HCT116 (cell line): ENCODE measurements around the gene TMEM134. TPM values are rescaled to one million over a fixed set of nuclear protein-coding genes. Genes with fewer than 3 reads are reported as not detected.

Experiments used
- ATAC-seq: fragments of 200-7000 bp; cut with Tn5 transposase; 2 replicates; pipeline ENCODE4 v1.9.1; 2020; ENCODE audit warnings: mild to moderate bottlenecking, moderate library complexity
- BruUV-seq: library from RNA; stranded (reverse); fragments of 400-500 nt; replicated peaks from 2 replicates; lab custom pipeline; 2021; lab: Mats Ljungman, UMichigan
- CTCF ChIA-PET: fragments of 300-600 bp; sonication (Branson Sonifier 250); formaldehyde crosslinking; loops from one replicate; lab custom pipeline; 2021; ENCODE audit warnings: antibody characterized with exemption; lab: Charles Lee
- POLR2A ChIA-PET: fragments of 300-600, 350-600 bp; sonication (Branson Sonifier 250); formaldehyde crosslinking; loops from one replicate; lab custom pipeline; 2021; ENCODE audit warnings: antibody characterized with exemption; lab: Charles Lee
- RAD21 ChIA-PET, 2 experiments: fragments of 300-600 bp; sonication (Branson Sonifier 250); formaldehyde crosslinking; loops; one replicate each; lab custom pipeline; 2023; ENCODE audit warnings: low total read pairs in 2 of 2; ENCODE audit not compliant: uncharacterized antibody in 2 of 2, unreplicated experiment in 2 of 2, low non-redundant PET in 1 of 2; lab: Charles Lee
- DNase-seq: peaks from one replicate; pipeline ENCODE4 v3.0.0-alpha.2; 2010; ENCODE audit warnings: low read depth, low spot score
- H2AFZ ChIP-seq: fragments of 200-600 bp; shearing (Covaris generic), sonication (generic); 2 replicates; pipeline ENCODE4 v1.6.1; 2017; ENCODE audit warnings: low read depth, mixed run types, mixed read lengths, antibody characterized with exemption, low read length; ENCODE audit not compliant: poor library complexity, severe bottlenecking
- H3K27ac ChIP-seq: 2 replicates; pipeline ENCODE4 v1.5.1; 2012; ENCODE audit warnings: low read depth, low read length
- H3K27me3 ChIP-seq: fragments of 200-600 bp; sonication (generic); 2 replicates; pipeline ENCODE4 v1.6.1; 2016; ENCODE audit warnings: mixed run types, low read length, mixed read lengths; ENCODE audit not compliant: insufficient read depth
- H3K36me3 ChIP-seq, 2 experiments: fragments of 200-500 bp in 1 of 2; fragments of 200-600 bp in 1 of 2; sonication (Bioruptor generic) in 1 of 2; sonication (generic) in 1 of 2; 2 replicates each; pipeline versions ENCODE4 v1.5.1 to v1.6.1; 2014 to 2016; ENCODE audit warnings: low read length in 2 of 2, inconsistent platforms in 1 of 2, mixed read lengths in 1 of 2, mixed run types in 1 of 2; ENCODE audit not compliant: insufficient read depth in 2 of 2, control insufficient read depth in 1 of 2
- H3K4me1 ChIP-seq, 2 experiments: fragments of 200-600 bp in 1 of 2; sonication (generic) in 1 of 2; 2 replicates each; pipeline versions ENCODE4 v1.5.1 to v1.6.1; 2012 to 2017; ENCODE audit warnings: low read length in 2 of 2, inconsistent platforms in 1 of 2, mild to moderate bottlenecking in 1 of 2, mixed read lengths in 1 of 2, mixed run types in 1 of 2, moderate library complexity in 1 of 2; ENCODE audit not compliant: insufficient read depth in 2 of 2, control insufficient read depth in 1 of 2
- H3K4me2 ChIP-seq: fragments of 200-600 bp; sonication (generic); 2 replicates; pipeline ENCODE4 v1.6.1; 2017; ENCODE audit warnings: mixed run types, low read length, mixed read lengths
- H3K4me3 ChIP-seq, 2 experiments: fragments of 200-600 bp in 1 of 2; sonication (generic) in 1 of 2; replicated peaks in 1 of 2; 2 replicates each; pipeline ENCODE4 v1.5.1; 2011 to 2016; ENCODE audit warnings: low read length in 2 of 2, control low read depth in 1 of 2, low read depth in 1 of 2, mild to moderate bottlenecking in 1 of 2, mixed read lengths in 1 of 2, mixed run types in 1 of 2
- H3K79me2 ChIP-seq: fragments of 200-600 bp; sonication (generic); 2 replicates; pipeline ENCODE4 v1.6.1; 2017; ENCODE audit warnings: mild to moderate bottlenecking, mixed run types, low read length, moderate library complexity, mixed read lengths; ENCODE audit not compliant: insufficient read depth
- H3K9ac ChIP-seq: fragments of 200-600 bp; sonication (generic); 2 replicates; pipeline ENCODE4 v1.6.1; 2016; ENCODE audit warnings: low read length, mixed read lengths
- H3K9me2 ChIP-seq: fragments of 200-600 bp; sonication (generic), shearing (Covaris generic); 2 replicates; pipeline ENCODE4 v1.6.1; 2017; ENCODE audit warnings: mixed run types, mild to moderate bottlenecking, moderate library complexity; ENCODE audit not compliant: insufficient read depth
- H3K9me3 ChIP-seq, 2 experiments: fragments of 200-500 bp in 1 of 2; fragments of 200-600 bp in 1 of 2; sonication (Bioruptor generic) in 1 of 2; sonication (generic) in 1 of 2; 2 replicates each; pipeline ENCODE4 v1.6.1; 2014 to 2017; ENCODE audit warnings: low read length in 2 of 2, mixed read lengths in 2 of 2, inconsistent platforms in 1 of 2, low read depth in 1 of 2, mild to moderate bottlenecking in 1 of 2, mixed run types in 1 of 2, moderate library complexity in 1 of 2; ENCODE audit not compliant: control insufficient read depth in 1 of 2, insufficient read depth in 1 of 2
- H4K20me1 ChIP-seq: fragments of 200-600 bp; sonication (generic), shearing (Covaris generic); 2 replicates; pipeline ENCODE4 v1.6.1; 2017; ENCODE audit warnings: mixed run types, mild to moderate bottlenecking, moderate library complexity; ENCODE audit not compliant: insufficient read depth
- ATF3 ChIP-seq: IDR thresholded peaks from 2 replicates; pipeline ENCODE4 v1.6.1; 2012
- CBX3 ChIP-seq: IDR thresholded peaks from 2 replicates; pipeline ENCODE4 v1.6.1; 2012; ENCODE audit warnings: low read depth
- CTCF ChIP-seq, 3 experiments: fragments of 200-600 bp in 1 of 3; sonication (generic) in 1 of 3; IDR thresholded peaks in 2 of 3; conservative IDR thresholded peaks in 1 of 3; 2 replicates each; pipeline ENCODE4 v1.5.1; 2012 to 2017; ENCODE audit warnings: low read depth in 2 of 3, low read length in 2 of 3, antibody characterized with exemption in 1 of 3, borderline replicate concordance in 1 of 3, control low read depth in 1 of 3, mild to moderate bottlenecking in 1 of 3, mixed read lengths in 1 of 3, mixed run types in 1 of 3, moderate library complexity in 1 of 3; ENCODE audit not compliant: insufficient read depth in 1 of 3
- EGR1 ChIP-seq: IDR thresholded peaks from 2 replicates; pipeline ENCODE4 v1.6.1; 2012; ENCODE audit warnings: low read depth
- ELF1 ChIP-seq: IDR thresholded peaks from 2 replicates; pipeline ENCODE4 v1.6.1; 2012; ENCODE audit warnings: low read depth, borderline replicate concordance
- EZH2phosphoT487 ChIP-seq: fragments of 200-600 bp; IDR thresholded peaks from 2 replicates; pipeline ENCODE4 v1.6.1; 2018; ENCODE audit warnings: antibody characterized with exemption, borderline replicate concordance
- JUND ChIP-seq: IDR thresholded peaks from 2 replicates; pipeline ENCODE4 v1.6.1; 2012
- POLR2AphosphoS5 ChIP-seq: IDR thresholded peaks from 2 replicates; pipeline ENCODE4 v1.6.1; 2011; ENCODE audit warnings: mild to moderate bottlenecking, low read depth, low read length, moderate library complexity
- RAD21 ChIP-seq: IDR thresholded peaks from 2 replicates; pipeline ENCODE4 v1.6.1; 2012; ENCODE audit warnings: low read depth, mild to moderate bottlenecking
- SIN3A ChIP-seq: IDR thresholded peaks from 2 replicates; pipeline ENCODE4 v1.6.1; 2012; ENCODE audit warnings: low read depth
- SP1 ChIP-seq: IDR thresholded peaks from 2 replicates; pipeline ENCODE4 v1.6.1; 2012; ENCODE audit warnings: low read depth
- YY1 ChIP-seq: IDR thresholded peaks from 2 replicates; pipeline ENCODE4 v1.6.1; 2011; ENCODE audit warnings: low read length, low read depth, moderate library complexity, mild to moderate bottlenecking; ENCODE audit not compliant: insufficient replicate concordance; ENCODE audit errors: extremely low read depth
- ZBTB33 ChIP-seq: IDR thresholded peaks from 2 replicates; pipeline ENCODE4 v1.6.1; 2011; ENCODE audit warnings: mild to moderate bottlenecking, low read length, moderate library complexity; ENCODE audit not compliant: insufficient replicate concordance; ENCODE audit errors: extremely low read depth
- ZFX ChIP-seq: fragments of 450-650 bp; IDR thresholded peaks from 2 replicates; pipeline ENCODE4 v1.6.1; 2017
- ZNF274 ChIP-seq: fragments of 200-500 bp; sonication (Bioruptor generic); IDR thresholded peaks from 2 replicates; pipeline ENCODE4 v1.6.1; 2014; ENCODE audit warnings: mild to moderate bottlenecking, low read depth, low read length, inconsistent platforms
- intact Hi-C: fragments of 100-400 bp; cut with micrococcal nuclease; formaldehyde crosslinking; loops from 2 replicates; pipeline ENCODE4 v1.10.0; 2022
- total RNA-seq: library from RNA; stranded (reverse); gene quantifications from one replicate; pipeline ENCODE4 v1.2.1, GENCODE V29; 2021; ENCODE audit not compliant: unreplicated experiment

TMEM134 gene
- total RNA-seq, 1 experiment from 2014 or later = 44.2 TPM

GRCh38 chr11:67420147-67420645, 48.9 kb downstream of the TMEM134 start:
- Histone ChIP-seq H3K4me2 (peak overlapping the region; percentile 72), H3K27me3 (no peaks in the 10 kb centered on the region), H3K9me3 (no peaks in the 10 kb centered on the region), H3K9ac (peak overlapping the region; percentile 79), H3K36me3 (no peaks in the 10 kb centered on the region), H3K27ac (peak overlapping the region; percentile 83), H3K4me1 (peaks cover 17 to 45% of the 10 kb centered on the region in 2 experiments; a peak in 3 of 4 replicates), H2AFZ (no peak overlapping the region), H3K9me2 (no peaks in the 10 kb centered on the region), H3K79me2 (no peaks in the 10 kb centered on the region), H3K4me3 (peak overlapping the region; percentile 40 to 63), H4K20me1 (no peaks in the 10 kb centered on the region)
- intact Hi-C loops = no loop called here
- BruUV-seq = no TSS peak
- no peak for DNase-seq
- TF ChIP-seq RAD21 (no peak), YY1 (no peak), EGR1 (no peak), ELF1 (no peak), SP1 (no peak), JUND (no peak), EZH2phosphoT487 (no peak), CBX3 (no peak), SIN3A (no peak), CTCF (IDR thresholded peaks at IDR 0.05 in 2 of 3, conservative IDR thresholded peaks at IDR 0.05 in 1 of 3; ENCODE audit: borderline replicate concordance in 1 of 3, insufficient read depth in 1 of 3, low read depth in 2 of 3, low read length in 2 of 3) (no peak), ZBTB33 (no peak), ZNF274 (no peak), ZFX (no peak), POLR2AphosphoS5 (no peak), ATF3 (no peak)
- ChIA-PET RAD21 (interaction anchor here in 1 of 2 experiments (1.3 kb wide), 1 partner anchor 18 kb away, joined by 4 read pairs; the partner anchor contains the start of gene PPP1CA), POLR2A (interaction anchor here (0.5 to 1.4 kb wide), 2 partner anchors 18 to 73 kb away, joined by 3 to 4 read pairs; partner anchors contain the start of gene PPP1CA), CTCF (interaction anchor here (0.5 to 1.7 kb wide), 3 partner anchors 19 to 85 kb away, joined by 3 to 6 read pairs (median 3); partner anchors contain the start of genes PITPNM1 and PPP1CA)
- ATAC-seq = no peak
